H1 (cell line): Measurements from ENCODE around the gene PRSS12. TPM values are rescaled to one million over a fixed set of nuclear protein-coding genes. Genes with fewer than 3 reads are reported as not detected.

ENCODE experiments used
- ASH2L ChIP-seq: fragments of 200-600, 300-600 bp; sonication (generic); IDR thresholded peaks from one replicate; pipeline ENCODE4 v1.7.1; 2017; ENCODE audit warnings: low read length
- BACH1 ChIP-seq: IDR thresholded peaks from 2 replicates; pipeline ENCODE4 v1.6.1; 2012; ENCODE audit warnings: low read length, improper control_type of control experiment
- CREB1 ChIP-seq: IDR thresholded peaks from 2 replicates; pipeline ENCODE4 v1.6.1; 2012; ENCODE audit warnings: inconsistent platforms
- EZH2 ChIP-seq: fragments of 200-600 bp; sonication (generic); IDR thresholded peaks from 2 replicates; pipeline ENCODE4 v1.7.1; 2012; ENCODE audit warnings: low read depth, mild to moderate bottlenecking, moderate library complexity, low read length, inconsistent platforms; ENCODE audit not compliant: severe bottlenecking
- FOSL1 ChIP-seq: IDR thresholded peaks from 2 replicates; pipeline ENCODE4 v1.6.1; 2011; ENCODE audit warnings: mild to moderate bottlenecking, low read depth, low read length, moderate library complexity; ENCODE audit not compliant: insufficient read depth
- JUN ChIP-seq: IDR thresholded peaks from 2 replicates; pipeline ENCODE4 v1.6.1; 2011; ENCODE audit warnings: low read depth, mild to moderate bottlenecking, improper control_type of control experiment, low read length
- NANOG ChIP-seq: IDR thresholded peaks from 2 replicates; pipeline ENCODE4 v1.6.1; 2011; ENCODE audit warnings: low read length, low read depth, mild to moderate bottlenecking, inconsistent platforms; ENCODE audit not compliant: insufficient read depth, poor library complexity, severe bottlenecking
- NRF1 ChIP-seq: IDR thresholded peaks from 2 replicates; pipeline ENCODE4 v1.6.1; 2011; ENCODE audit warnings: mild to moderate bottlenecking, low read depth, low read length, improper control_type of control experiment
- RFX5 ChIP-seq: IDR thresholded peaks from 2 replicates; pipeline ENCODE4 v1.6.1; 2011; ENCODE audit warnings: low read depth, low read length, improper control_type of control experiment, borderline replicate concordance
- RXRA ChIP-seq: IDR thresholded peaks from 2 replicates; pipeline ENCODE4 v1.6.1; 2011; ENCODE audit warnings: low read depth, mild to moderate bottlenecking, low read length, moderate library complexity; ENCODE audit not compliant: insufficient read depth
- polyA plus RNA-seq, 7 experiments: library from polyadenylated mRNA; depleted of rRNA in 3 of 7; stranded (reverse) in 5 of 7; unstranded in 2 of 7; fragments of >200 nt in 5 of 7; fragments of 200-250 nt in 2 of 7; gene quantifications; 1 replicate in 5 of 7; 2 replicates in 1 of 7; 4 replicates in 1 of 7; pipeline versions ENCODE4 v1.2.1 to v1.2.3, GENCODE V29; 2011 to 2013; ENCODE audit warnings: missing spikeins in 2 of 7, mixed read lengths in 2 of 7
- total RNA-seq: library from RNA; stranded (reverse); fragmentation: NEBNext Ultra II Directional; extraction: Animal tissue kit (Norgen Biotek cat#: 25700); gene quantifications from 2 replicates; pipeline ENCODE4 v1.2.1, GENCODE V29; 2021
- TF ChIP-seq, protein P1 (sequence below): fragments of 300-600 bp; sonication (generic); IDR thresholded peaks from 2 replicates; pipeline ENCODE4 v1.7.1; 2012; ENCODE audit warnings: low read length, moderate library complexity, mild to moderate bottlenecking, inconsistent platforms; ENCODE audit not compliant: insufficient replicate concordance

PRSS12 gene
- total and polyA plus RNA-seq, 2 of the 8 experiments (the other 6 are each of a cell fraction or from before 2014, with no cell fraction given) = 2.6 to 9.3 TPM

DNA sequence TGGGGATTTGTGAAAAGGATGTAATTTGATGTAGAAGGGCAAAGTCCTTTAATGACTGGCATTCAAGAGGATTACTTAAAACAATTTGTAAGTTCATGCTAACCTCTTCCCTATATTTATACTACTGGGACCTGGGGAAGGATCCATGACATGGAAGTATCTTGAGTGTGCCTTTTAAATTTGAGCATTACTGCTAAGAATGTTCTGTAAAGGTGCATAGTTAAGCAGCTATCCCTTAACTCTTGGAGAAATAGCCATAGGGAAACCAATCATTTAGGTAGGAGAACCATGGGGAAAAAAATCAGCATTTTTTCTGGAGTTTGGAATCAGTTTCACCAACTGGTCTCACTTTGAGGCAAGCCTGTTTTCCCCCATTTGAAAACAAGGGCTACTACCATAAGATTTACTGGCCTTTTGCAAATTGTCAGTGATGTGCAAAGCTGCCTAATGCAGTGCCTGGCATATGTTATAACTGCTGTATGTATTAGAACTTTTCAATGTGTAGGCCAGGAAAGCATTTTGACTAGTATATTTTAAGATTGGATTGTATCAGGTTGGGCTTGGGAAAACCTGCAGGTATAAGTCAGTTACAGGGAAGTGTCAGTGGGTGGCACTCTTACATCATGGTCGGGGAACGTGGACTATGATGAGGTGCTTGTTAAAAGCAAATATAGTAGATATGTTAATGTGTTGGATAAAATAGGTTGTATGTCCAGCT lies 72.1 kb downstream of the PRSS12 start (continued):
- TF ChIP-seq FOSL1 (no peak), NRF1 (no peak), BACH1 (no peak), NANOG (no peak), RXRA (no peak), CREB1 (no peak), EZH2 (no peak), RFX5 (no peak), ASH2L (no peak), JUN (no peak)
- TF ChIP-seq, protein P1, sequence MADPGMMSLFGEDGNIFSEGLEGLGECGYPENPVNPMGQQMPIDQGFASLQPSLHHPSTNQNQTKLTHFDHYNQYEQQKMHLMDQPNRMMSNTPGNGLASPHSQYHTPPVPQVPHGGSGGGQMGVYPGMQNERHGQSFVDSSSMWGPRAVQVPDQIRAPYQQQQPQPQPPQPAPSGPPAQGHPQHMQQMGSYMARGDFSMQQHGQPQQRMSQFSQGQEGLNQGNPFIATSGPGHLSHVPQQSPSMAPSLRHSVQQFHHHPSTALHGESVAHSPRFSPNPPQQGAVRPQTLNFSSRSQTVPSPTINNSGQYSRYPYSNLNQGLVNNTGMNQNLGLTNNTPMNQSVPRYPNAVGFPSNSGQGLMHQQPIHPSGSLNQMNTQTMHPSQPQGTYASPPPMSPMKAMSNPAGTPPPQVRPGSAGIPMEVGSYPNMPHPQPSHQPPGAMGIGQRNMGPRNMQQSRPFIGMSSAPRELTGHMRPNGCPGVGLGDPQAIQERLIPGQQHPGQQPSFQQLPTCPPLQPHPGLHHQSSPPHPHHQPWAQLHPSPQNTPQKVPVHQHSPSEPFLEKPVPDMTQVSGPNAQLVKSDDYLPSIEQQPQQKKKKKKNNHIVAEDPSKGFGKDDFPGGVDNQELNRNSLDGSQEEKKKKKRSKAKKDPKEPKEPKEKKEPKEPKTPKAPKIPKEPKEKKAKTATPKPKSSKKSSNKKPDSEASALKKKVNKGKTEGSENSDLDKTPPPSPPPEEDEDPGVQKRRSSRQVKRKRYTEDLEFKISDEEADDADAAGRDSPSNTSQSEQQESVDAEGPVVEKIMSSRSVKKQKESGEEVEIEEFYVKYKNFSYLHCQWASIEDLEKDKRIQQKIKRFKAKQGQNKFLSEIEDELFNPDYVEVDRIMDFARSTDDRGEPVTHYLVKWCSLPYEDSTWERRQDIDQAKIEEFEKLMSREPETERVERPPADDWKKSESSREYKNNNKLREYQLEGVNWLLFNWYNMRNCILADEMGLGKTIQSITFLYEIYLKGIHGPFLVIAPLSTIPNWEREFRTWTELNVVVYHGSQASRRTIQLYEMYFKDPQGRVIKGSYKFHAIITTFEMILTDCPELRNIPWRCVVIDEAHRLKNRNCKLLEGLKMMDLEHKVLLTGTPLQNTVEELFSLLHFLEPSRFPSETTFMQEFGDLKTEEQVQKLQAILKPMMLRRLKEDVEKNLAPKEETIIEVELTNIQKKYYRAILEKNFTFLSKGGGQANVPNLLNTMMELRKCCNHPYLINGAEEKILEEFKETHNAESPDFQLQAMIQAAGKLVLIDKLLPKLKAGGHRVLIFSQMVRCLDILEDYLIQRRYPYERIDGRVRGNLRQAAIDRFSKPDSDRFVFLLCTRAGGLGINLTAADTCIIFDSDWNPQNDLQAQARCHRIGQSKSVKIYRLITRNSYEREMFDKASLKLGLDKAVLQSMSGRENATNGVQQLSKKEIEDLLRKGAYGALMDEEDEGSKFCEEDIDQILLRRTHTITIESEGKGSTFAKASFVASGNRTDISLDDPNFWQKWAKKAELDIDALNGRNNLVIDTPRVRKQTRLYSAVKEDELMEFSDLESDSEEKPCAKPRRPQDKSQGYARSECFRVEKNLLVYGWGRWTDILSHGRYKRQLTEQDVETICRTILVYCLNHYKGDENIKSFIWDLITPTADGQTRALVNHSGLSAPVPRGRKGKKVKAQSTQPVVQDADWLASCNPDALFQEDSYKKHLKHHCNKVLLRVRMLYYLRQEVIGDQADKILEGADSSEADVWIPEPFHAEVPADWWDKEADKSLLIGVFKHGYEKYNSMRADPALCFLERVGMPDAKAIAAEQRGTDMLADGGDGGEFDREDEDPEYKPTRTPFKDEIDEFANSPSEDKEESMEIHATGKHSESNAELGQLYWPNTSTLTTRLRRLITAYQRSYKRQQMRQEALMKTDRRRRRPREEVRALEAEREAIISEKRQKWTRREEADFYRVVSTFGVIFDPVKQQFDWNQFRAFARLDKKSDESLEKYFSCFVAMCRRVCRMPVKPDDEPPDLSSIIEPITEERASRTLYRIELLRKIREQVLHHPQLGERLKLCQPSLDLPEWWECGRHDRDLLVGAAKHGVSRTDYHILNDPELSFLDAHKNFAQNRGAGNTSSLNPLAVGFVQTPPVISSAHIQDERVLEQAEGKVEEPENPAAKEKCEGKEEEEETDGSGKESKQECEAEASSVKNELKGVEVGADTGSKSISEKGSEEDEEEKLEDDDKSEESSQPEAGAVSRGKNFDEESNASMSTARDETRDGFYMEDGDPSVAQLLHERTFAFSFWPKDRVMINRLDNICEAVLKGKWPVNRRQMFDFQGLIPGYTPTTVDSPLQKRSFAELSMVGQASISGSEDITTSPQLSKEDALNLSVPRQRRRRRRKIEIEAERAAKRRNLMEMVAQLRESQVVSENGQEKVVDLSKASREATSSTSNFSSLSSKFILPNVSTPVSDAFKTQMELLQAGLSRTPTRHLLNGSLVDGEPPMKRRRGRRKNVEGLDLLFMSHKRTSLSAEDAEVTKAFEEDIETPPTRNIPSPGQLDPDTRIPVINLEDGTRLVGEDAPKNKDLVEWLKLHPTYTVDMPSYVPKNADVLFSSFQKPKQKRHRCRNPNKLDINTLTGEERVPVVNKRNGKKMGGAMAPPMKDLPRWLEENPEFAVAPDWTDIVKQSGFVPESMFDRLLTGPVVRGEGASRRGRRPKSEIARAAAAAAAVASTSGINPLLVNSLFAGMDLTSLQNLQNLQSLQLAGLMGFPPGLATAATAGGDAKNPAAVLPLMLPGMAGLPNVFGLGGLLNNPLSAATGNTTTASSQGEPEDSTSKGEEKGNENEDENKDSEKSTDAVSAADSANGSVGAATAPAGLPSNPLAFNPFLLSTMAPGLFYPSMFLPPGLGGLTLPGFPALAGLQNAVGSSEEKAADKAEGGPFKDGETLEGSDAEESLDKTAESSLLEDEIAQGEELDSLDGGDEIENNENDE = no peak
